Measurements from ENCODE around the gene ARAP1.

Gene ARAP1

DNA sequence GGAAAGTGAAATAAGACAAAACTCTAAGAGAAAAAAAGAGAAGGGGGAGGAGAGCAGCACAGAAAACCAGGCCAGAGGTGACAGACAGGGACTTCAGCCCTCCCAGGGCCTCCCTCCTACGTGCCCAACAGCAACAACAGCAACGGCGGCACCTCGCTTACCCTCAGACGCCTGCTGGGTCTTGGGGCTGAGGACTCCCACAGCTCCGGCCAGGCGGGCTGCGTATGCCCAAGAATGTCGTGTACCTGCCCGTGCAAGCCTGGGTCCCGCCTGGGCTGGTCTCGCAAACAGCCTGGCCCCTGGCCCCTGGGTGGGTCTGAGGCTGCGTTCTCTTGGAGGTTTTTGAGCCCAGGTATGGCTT, 30.5 kb downstream of the ARAP1 start:
- DNase-seq: no peak

DNA sequence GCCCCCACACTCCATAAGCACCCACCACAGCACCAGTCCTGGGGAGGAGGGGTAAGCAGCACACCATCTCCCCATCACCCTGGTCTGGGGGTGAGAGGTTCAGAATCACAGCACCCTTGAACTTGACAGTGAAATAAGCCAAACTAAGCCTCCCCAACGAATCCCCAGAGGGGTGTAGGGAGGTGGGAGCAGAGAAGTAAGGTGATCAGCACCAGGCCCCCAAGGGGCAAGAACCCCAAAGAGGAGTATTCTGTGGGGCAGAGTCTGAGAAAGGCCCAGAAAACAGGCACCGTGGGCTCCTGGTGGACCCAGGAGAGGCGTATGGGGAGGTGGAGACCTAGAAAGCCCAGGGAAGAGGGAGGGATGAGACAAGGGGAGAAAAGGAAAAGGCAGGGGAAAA, 30.9 kb downstream of the ARAP1 start:
- DNase-seq: no peak

DNA sequence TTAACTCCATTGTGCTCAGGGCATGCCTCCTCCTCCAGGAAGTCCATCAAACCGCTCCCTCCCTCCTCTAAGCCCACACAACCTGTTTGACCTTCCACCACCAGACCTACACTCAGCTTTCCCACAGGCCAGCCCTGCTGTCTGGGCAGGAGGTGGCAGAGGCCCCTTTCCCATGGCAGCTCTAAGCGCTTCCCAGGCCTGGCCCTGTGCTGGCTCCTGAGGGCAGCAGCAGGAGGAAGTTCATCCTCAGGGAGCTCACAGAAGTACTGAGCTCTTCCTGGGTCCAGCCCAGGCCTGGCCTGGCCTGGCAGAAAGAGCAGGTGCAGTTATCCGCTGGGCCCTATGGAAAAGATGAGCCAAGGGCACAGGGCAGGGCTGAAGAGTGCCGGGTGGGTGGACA, 31.4 kb downstream of the ARAP1 start:
- DNase-seq: no peak

DNA sequence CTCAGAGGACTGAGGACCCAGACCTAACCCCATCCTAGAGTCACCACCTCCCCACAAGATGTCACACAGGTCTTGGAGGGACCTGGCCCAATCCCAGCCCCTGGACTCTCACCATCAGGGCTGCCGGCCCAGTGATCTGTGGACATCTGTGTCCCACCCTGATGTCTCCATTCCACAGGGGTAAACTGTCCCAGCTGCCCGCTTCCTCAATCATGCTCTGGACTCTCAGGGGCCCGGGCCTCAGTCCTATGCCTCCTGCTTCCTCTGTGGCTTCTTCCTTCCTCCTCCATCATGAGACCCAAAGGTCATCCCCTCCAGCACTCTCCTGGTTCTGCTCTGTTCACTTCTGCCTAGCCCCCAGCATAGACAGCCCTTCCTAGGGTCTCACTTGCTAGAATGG, 32.2 kb downstream of the ARAP1 start:
- DNase-seq: no peak

DNA sequence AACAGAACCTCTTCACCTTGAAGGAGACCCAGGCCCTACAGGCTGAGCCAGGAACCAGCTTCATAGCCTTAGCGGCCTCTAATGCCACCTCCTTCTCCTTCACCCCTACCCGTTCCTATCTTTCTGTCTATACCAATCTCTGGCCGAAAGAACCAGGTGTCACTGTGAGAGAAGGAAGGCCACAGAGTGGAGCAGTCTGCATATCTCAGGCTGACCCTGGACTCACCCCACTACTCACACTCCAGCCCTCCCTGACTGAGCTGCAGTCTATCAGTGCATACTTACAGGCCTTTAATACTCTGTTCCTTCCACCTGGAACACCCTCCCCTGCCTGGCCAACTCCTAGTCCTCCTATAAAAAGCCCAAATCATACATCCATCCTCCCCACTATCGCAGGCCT, 32.7 kb downstream of the ARAP1 start:
- DNase-seq: no peak

DNA sequence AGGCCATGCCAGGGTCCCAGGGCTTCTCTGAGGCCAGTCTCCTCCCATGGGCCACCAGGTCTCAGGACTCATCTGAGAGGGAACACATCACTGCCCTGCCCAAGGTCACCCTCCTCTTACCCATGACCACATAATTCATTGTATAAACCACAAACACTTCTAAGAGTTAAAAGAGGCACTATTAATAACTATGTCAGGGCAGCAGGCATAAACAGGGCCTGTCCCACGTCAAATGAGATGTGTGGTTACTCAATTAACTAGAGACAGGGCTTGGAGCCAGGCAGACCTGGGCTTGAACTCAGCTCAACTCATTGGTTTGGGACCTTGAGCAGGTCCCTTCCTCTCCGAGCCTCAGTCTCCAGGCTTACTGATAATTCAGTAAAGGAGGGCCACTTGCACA, 33.1 kb downstream of the ARAP1 start:
- DNase-seq: no peak

DNA sequence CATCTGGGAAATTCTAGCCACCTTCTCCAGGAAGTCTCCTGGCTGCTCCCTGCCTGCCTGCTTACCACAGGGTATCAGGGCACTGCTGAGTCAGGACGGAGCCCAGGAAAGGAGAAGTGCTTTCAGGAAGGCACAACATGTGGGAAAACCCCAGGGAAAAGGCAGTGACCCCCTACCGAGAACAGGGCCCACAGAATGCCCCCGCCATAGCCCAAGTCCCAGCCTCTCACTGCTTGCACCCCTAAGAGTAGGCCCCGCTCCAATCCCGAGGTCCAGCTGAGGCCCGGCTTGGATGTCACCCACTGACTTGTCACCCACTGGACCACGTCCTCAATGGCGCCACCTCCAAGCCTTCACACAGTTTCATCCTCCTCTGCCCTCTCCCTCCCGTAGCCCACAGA, 34.1 kb downstream of the ARAP1 start:
- no peak for DNase-seq

DNA sequence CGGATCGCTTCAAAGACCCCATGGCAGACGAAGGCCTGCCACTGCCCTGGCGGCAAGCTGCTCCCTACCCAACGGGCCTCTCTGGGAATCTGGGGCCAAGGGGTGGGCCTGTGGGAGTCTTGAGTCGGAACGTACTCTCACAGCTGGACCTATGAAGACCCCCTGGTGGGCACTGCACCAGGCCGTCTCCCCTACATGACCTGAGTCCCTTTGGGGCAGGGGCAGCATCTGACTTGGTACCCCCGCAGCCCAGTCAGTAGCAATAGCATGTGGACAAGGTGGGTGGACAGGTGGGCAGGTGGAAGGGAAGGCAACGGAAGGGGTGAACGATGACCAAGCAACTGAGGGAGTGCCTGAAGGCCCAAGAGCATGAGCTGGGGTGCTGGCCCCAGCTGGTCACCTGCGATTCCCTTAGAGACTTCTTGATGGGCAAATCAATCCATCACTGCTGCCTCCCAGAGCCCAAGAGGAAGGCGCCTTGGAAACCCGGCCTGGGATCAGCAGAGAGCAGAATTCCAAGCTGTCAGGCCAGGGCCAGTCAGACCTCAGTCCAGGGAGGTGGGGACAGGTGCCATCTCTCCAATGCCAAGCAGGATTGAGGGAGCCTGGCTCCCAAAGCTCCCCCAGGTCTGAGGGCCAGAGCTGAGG, 35.3 kb downstream of the ARAP1 start:
- no peak for DNase-seq

DNA sequence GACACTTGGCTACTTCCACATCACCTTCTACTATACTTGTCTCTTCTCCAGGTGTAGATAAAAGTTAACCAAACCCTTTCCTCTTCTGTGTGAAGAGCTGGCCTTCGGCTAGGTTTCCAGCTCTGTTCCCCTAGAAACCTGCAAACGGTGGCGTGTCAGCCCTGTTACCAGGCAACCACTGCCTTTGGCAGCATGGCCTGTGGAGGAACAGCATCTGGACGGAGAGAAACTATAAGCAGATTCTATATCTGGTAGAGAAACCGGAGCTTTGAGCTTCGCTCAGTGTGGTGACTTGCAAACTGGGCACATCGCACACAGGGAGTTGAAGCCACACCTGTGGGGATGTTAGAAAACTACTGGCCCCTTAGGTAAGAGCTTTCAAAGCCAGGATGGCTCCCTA, 35.9 kb downstream of the ARAP1 start:
- no peak for DNase-seq

DNA sequence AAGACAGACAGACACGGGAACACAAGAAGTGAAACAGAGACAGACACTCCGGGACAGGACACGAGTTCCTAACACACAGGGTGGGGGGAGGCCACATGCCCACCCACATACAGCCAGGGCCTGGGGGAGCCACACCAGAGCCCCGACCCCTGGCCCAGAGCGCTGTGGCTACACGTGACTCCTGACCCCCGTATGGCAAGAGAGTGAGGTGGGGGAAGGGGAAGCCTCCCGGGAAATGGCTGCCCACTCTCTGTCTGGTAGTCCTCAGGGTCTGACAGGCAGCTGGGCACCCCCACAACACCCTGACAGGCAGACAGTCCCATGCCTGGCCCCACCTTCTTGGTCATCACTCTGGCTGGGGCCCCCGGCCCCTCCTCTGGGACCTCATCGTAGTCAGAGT, 39.4 kb downstream of the ARAP1 start:
- DNase-seq: no peak

DNA sequence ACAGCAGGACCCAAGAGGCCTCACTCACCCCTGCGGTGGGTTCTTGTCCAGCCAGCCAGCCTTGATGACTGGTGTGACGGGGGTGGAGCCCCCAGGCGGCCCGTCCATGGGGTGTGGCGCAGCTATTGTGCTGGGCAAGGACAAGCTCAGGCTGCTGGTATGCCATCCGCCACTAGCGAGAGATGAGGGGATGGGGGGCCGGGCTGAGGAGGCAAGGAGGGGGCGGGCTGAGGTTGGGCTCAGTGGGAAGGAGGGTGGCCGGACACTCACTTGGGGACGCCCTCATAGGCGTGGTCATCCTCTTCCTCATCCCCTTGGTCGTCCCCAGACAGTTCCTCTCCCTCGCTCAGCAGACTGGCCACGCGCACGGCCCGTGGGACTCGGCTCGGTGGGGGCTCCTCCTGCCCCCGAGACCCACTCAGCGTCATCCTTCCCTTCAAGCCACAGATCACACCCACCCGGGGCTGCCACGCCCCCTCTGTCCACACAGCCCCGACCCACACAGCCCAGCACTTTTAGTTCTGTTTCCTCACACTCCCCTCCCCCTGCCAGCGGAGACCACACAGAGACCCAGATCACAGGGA, 39.9 kb downstream of the ARAP1 start:
- DNase-seq: no peak

DNA sequence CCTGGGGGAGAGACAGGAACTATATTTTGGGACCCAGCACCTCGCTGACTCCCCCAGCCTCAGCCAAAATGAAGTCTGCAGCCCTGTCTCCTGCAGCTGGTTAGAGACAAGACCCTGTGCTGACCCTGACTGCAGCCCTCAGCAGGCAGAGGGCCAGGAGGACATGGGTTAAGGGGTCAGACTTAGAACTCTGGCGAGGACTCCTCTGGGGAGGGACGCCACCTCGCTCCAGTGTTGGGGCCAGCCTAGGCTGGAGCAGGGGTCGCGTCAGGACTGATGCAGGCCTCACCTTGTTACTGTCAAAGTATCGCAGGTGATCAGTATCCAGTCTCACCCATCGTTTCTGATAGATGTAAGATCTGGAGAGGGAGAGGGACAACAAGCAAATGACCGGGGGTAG, 41.1 kb downstream of the ARAP1 start:
- no peak for DNase-seq

DNA sequence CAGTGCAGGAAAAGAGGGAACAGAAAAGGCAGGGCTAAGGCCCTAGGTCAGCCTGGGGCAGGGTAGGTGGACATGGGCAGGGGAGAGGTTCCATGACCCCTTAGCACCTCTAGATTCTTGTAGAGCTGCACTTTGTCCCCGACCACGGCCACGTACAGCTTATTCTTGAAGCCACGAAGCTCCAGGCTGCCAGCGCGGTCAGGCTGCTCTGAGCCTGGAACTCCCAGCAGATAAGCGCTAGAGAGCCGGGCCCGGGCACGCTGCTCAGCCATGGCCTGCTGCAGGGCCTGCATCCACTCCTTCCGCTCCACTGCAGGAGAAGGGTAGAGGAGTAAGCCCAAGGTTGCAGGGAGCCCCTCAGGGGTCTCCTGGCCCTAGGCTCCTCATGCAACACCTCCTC, 41.9 kb downstream of the ARAP1 start:
- DNase-seq: no peak

DNA sequence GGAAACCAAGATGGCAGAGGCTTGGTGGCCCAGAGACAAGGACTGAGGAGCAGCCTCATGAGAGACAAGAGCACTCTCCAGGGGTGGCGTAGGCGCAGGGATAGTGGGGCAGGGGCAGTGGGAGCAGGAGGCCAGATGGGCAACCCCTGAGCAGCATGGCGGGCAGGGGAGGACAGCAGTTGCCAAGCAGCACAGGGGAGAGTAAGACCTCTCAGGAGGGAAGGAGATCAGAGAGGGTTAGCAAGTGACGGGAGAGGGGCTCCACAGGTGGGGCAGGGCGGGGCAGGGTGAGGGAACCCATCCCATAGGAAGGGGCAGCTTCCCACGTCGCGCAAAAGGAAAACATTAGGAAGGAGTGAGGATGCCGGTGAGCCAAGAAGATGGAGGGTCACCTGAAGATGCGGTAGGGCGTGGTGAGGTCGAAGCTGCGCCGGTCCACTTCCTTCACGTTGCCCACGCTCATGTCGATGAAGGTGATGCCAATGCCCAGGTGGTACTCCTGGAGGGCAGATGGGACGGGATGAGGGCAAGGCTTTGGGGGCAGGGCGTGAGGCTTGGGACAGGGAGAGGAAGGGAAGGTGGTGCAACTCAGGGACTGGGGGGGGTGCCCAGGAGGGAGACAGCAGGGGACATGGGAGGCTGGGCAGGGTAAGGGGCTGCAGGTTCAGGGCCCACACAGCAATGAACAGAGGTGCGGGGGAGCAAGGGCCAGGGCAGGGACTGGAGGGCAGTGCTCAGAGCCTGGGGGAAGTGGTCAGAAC, 42.5 kb downstream of the ARAP1 start:
- no peak for DNase-seq

DNA sequence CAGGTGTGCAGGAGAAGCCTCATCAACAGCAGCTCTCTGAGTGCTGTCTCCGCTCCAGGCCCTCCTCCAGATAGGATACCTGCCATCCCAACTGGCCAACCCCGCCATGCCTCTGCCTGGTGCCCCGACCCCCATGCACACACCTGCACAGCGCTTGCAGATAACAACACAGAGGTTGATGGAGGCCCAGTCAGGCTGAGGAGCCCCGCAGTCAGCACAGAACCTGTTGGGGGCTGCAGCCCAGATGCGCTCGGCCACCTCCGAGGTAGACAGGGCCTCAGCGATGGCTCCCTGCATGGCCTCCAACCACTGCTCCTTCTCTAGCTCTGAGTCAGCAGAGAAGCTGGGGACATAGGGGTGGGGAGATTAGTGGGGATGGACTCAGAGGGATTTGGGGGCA, 45.2 kb downstream of the ARAP1 start:
- DNase-seq: no peak

DNA sequence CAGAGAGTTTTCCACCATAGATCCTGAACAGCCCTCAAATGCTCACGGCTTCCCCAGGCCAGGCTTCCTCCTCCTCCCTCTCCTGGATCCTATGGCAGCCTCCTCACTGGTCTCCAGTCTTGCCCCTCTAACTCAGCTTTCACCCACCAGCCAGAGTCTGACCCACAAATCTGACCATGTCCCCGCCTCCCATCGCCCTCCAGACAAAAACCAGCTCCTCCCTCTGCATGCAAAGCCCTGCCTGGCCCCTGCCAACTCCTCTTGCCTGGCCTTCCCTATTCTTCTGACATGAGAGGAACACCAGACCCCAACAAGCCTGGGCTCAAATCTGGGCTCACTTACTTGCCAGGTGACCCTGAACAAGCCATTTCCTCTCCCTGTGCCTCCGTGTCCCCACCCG, 45.6 kb downstream of the ARAP1 start:
- DNase-seq: no peak

DNA sequence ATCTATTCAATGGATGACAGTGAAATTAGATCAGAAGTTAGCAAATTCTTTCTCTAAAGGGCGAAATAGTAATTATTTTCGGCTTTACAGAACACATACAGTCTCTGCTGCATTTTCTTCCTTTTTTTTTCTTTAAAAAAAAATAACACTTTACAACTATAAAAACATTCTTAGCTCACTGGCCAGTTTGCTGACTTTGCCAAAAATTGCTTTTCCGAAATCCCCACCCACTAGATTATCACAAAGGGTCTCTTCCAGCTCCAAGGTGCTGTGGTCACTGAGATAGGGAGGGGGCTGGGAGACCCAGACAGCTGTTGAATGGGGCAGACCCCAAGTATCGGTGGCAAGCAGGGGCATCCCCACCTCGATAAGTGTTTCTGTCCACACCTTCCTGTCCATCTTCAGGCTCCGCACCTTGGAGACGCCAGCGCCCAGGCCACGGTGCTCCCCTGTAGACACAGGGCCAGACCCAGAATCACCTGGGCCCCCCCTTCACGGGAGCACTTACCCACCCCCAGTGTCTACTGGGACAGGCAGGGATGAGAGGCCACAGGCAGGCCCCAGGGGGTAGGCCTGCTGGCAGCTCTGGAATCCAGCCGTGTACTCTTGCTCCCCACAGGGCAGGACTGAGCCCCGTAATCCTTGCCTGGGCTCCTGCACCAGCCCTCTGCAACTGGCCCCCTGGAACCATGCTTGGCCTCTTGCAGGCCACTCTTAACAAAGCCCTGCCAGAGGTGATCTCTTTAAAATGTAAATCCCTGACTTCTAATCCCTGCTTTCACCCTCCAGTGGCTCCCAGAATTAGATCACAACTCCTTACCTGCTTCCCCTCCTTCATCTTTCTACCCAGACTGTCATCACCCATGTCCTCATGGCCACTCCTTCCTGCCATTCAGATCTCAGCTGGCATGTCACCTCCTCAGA, 46.5 kb downstream of the ARAP1 start:
- no peak for DNase-seq

DNA sequence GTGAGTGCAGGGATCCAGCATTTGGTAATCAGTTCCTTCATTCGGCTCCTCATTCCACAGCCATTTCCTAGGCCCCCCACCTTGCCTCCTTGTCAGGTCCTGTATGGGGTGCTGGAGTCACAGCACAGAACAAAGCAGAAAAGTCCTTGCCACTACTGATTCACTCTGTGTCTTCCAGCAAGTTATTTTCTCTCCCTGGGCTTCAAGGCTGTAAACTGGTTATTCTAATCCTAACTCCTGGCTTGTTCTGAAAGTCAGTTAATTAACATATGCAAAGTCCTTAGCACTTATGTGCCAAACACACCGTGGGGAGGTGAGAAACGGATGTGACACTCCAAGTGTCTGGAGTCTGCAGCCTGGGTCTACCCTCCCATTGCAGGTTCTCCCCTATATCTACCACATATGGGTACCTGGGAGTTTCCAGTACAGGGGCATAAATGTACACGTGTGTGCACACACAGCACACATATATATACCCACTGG, 47.4 kb downstream of the ARAP1 start:
- DNase-seq: no peak

DNA sequence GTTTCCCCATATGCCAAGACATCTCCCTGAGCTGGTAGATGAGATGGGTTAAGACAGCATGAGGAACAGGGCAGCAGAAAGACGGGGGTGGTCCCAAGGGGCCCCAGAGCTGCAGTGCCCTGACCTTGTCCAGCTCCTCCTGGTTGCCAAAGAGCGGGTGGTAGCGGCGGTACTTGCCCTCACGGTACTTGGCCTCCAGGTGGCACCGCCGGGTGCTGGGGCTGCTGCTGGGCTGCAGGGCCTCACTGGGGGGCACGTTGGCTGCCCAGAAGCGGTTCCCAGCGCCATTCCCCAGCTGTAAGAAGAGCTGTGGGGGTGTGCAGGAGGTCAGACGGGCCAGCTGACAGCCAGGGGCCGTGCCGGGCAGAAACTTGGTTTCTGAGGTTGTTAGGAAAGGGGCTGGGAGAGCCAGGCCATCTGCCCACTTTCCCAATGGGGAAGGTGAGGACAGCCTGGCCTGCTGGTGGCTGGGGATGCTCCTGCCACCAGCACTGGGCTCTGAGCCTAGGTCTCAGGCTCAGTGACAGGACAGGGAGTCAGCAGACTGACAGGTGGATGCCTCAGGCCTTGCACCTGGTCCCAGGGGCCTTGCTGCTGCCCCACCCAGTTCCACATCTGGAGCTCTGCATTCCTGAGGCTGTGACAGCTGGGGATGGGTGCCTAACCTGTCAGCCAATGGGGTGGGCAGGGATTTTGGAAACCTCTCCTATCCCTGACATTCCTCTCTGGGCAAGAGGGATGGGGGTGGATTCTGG, 48.0 kb downstream of the ARAP1 start:
- DNase-seq: no peak

DNA sequence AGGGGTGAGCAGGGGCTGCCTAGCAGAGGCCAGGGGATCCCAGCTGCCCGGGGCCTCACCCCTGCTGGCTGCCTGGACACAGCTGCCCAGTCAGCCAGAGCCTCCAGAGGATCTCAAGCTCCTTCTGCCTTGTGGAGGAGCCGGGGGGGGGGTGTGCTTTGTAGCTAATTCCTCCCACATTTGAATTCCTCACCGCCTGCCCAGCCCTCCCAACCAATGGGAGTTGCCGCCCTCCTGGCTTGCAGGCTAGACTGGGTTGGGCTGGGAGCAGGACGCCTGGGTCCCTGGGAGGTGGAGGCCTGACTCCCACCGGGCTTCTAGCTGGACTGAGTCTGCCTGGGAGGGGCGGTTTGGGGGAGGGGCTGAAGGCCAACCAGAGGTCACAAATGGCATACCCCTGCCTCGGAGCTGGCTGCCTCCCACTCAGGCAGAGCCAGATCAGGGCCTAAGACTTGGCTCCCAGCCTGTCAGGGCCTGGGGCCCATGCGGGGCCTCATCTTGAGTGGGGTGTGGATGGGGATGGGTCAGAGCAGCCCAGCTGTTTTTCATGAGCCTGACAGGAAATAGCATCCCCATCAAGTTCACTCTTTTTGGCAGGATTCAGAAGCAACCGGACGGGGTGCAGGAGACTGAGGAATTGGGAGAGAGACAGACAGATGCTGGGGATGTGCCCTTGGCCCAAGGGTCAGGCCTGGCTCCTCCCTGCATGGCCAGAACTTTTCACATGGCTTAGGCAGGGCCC, 48.8 kb downstream of the ARAP1 start:
- DNase-seq: no peak

DNA sequence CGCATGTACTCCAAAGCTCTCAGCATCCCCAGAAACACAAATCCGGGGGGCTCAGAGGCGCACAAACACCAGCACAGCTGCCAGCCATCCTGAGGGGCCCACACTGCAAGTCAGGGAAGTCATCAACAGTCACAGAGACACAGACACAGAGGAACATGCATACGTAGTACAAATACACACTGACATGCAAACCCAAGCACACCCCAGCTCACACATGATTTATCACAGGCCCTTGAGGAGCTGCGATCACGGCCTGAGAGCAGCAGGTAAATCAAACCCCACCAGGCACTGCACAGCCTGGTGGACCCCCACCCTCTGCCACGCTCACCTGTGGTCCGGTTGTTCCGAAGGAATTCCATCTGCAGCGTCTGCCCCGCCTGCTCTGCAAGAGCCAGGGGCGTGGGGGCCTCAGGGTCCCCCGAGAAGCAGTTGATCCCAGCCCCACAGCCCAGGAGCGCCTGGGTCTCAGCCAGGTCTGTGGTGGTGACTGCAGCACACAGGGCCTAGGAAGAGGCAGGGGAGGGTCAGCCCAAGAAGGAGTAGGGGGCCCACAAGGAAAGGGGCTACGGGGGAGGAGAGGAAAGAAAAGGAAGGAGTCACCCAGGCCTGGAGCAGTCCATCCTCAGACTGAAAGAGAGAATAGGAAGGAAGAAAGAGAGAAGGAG, 49.5 kb downstream of the ARAP1 start:
- DNase-seq: no peak
